ENCODE measurements around the gene BSN.

BSN gene

DNA sequence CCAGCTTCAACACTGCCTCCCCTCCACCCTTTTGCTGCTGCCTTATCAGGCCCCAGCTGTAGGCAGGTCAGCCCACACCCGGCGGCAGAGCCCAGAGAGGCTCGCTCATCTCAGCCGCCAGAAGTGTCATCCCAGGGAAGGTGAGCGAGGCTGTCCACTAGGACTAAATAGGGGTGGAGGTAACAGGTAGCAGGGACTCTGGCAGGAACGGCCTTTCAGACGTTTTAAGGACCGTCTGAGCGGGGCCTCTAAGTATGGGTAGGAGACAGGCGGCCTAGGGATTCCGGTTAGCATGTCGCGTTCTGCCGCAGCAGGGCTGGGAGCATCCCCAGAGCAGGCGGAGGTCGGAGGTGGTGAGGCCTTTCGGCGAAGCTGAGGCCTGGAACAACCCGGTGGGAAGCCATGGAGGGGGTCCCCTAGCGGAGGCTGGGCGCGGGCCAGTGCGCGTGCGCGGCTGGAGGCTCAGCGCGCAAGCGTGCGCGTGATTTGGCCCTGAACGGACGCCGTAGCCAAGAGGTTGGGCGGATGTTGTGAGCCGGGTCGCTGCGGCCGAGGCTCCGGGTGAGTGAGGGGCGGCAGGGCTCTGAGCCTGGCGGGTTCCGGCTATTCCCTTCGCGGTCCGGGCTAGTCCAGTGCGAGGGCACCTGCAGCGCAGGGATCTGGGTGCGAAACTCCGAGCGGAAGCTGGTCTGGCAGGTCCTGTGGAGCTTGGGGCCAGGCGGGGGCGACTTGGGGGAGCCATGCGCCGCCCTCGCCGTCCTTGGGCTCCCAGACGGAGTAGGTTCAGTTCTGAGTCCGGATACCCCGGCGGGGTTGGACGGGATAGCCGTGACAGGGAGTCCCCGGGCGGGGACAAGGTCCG is 135.0 kb downstream of the BSN start, which contains the start of the genes MST1 and RNF123:
TSS of gene MST1 (minus strand) at position 429 of the 862 bp plus-strand sequence. CDS start 783 bp downstream, outside the sequence.
TSS of gene RNF123 (plus strand) at position 512 of the 862 bp plus-strand sequence. CDS start 1,609 bp downstream, outside the sequence.
- ChIA-PET POLR2A (interaction anchor here (1.4 kb wide), 1 partner anchor 9 kb away, joined by 4 read pairs; no protein-coding TSS in a partner anchor), CTCF (interaction anchor here (1.1 kb wide), 1 partner anchor 150 kb away, joined by 5 read pairs; no protein-coding TSS in a partner anchor)
- no peaks in the 10 kb centered on the region for H3K9me3 ChIP-seq (ENCODE audit: control insufficient read depth, insufficient read depth, low read depth, low read length)
- H3K4me1 ChIP-seq (ENCODE audit: control insufficient read depth, insufficient read depth, low read length), result no peaks in the 10 kb centered on the region
- H3K4me3 ChIP-seq (ENCODE audit: low read depth, low read length), result peak within 1 kb of the TSS; percentile 65
- H3K27ac ChIP-seq (ENCODE audit: extremely low read depth, low read depth, low read length), result peak within 1 kb of the TSS; percentile 71; the same call in 1 of the 2 replicates
- peaks cover 0 to 5% of the 10 kb centered on the region in 2 experiments; a peak in 1 of 3 replicates for H3K36me3 ChIP-seq (ENCODE audit: control insufficient read depth in 2 of 2, insufficient read depth in 1 of 2, low read length in 2 of 2)
- TF ChIP-seq, protein P1, sequence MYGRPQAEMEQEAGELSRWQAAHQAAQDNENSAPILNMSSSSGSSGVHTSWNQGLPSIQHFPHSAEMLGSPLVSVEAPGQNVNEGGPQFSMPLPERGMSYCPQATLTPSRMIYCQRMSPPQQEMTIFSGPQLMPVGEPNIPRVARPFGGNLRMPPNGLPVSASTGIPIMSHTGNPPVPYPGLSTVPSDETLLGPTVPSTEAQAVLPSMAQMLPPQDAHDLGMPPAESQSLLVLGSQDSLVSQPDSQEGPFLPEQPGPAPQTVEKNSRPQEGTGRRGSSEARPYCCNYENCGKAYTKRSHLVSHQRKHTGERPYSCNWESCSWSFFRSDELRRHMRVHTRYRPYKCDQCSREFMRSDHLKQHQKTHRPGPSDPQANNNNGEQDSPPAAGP (tag by site-specific recombination; IDR thresholded peaks at IDR 0.05), result 0 out of 2 replicates have a peak, but pooled peaks have one; percentile 55
- TF ChIP-seq, protein P2, sequence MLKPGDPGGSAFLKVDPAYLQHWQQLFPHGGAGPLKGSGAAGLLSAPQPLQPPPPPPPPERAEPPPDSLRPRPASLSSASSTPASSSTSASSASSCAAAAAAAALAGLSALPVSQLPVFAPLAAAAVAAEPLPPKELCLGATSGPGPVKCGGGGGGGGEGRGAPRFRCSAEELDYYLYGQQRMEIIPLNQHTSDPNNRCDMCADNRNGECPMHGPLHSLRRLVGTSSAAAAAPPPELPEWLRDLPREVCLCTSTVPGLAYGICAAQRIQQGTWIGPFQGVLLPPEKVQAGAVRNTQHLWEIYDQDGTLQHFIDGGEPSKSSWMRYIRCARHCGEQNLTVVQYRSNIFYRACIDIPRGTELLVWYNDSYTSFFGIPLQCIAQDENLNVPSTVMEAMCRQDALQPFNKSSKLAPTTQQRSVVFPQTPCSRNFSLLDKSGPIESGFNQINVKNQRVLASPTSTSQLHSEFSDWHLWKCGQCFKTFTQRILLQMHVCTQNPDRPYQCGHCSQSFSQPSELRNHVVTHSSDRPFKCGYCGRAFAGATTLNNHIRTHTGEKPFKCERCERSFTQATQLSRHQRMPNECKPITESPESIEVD (tag by site-specific recombination; IDR thresholded peaks at IDR 0.05), result no peak
- TF ChIP-seq ZNF600 (tag by site-specific recombination; IDR thresholded peaks at IDR 0.05), result peak; percentile 42
- TF ChIP-seq ZNF155 (tag by site-specific recombination; IDR thresholded peaks at IDR 0.05), result no peak
- no peak for TF ChIP-seq ZNF792 (tag by site-specific recombination; IDR thresholded peaks at IDR 0.05)
- peak; percentile 61 for TF ChIP-seq ZNF341 (tag by site-specific recombination; IDR thresholded peaks at IDR 0.05; ENCODE audit: low read depth)
- TF ChIP-seq, protein P3, sequence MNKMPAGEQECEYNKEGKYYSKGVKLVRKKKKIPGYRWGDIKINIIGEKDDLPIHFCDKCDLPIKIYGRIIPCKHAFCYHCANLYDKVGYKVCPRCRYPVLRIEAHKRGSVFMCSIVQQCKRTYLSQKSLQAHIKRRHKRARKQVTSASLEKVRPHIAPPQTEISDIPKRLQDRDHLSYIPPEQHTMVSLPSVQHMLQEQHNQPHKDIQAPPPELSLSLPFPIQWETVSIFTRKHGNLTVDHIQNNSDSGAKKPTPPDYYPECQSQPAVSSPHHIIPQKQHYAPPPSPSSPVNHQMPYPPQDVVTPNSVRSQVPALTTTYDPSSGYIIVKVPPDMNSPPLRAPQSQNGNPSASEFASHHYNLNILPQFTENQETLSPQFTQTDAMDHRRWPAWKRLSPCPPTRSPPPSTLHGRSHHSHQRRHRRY (tag by site-specific recombination; IDR thresholded peaks at IDR 0.05), result no peak
- TF ChIP-seq SP3 (tag by site-specific recombination; IDR thresholded peaks at IDR 0.05), result 0 out of 2 replicates have a peak, but pooled peaks have one; percentile 26
- no peak for TF ChIP-seq ZNF621 (tag by site-specific recombination; IDR thresholded peaks at IDR 0.05)
- peak; percentile 45; the same call in 1 of the 2 replicates for TF ChIP-seq ZNF660 (tag by site-specific recombination; IDR thresholded peaks at IDR 0.05)
- TF ChIP-seq, protein P4, sequence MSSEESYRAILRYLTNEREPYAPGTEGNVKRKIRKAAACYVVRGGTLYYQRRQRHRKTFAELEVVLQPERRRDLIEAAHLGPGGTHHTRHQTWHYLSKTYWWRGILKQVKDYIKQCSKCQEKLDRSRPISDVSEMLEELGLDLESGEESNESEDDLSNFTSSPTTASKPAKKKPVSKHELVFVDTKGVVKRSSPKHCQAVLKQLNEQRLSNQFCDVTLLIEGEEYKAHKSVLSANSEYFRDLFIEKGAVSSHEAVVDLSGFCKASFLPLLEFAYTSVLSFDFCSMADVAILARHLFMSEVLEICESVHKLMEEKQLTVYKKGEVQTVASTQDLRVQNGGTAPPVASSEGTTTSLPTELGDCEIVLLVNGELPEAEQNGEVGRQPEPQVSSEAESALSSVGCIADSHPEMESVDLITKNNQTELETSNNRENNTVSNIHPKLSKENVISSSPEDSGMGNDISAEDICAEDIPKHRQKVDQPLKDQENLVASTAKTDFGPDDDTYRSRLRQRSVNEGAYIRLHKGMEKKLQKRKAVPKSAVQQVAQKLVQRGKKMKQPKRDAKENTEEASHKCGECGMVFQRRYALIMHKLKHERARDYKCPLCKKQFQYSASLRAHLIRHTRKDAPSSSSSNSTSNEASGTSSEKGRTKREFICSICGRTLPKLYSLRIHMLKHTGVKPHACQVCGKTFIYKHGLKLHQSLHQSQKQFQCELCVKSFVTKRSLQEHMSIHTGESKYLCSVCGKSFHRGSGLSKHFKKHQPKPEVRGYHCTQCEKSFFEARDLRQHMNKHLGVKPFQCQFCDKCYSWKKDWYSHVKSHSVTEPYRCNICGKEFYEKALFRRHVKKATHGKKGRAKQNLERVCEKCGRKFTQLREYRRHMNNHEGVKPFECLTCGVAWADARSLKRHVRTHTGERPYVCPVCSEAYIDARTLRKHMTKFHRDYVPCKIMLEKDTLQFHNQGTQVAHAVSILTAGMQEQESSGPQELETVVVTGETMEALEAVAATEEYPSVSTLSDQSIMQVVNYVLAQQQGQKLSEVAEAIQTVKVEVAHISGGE (tag by site-specific recombination; conservative IDR thresholded peaks at IDR 0.05; ENCODE audit: low read depth), result peak; percentile 96
- TF ChIP-seq ZFP37 (tag by site-specific recombination; IDR thresholded peaks at IDR 0.05), result no peak
- 0 out of 2 replicates have a peak, but pooled peaks have one; percentile 30 for TF ChIP-seq ZNF785 (tag by site-specific recombination; IDR thresholded peaks at IDR 0.05)
- TF ChIP-seq KLF16 (tag by site-specific recombination; IDR thresholded peaks at IDR 0.05), result 0 out of 2 replicates have a peak, but pooled peaks have one; percentile 50
- TF ChIP-seq ZNF571 (tag by site-specific recombination; IDR thresholded peaks at IDR 0.05), result no peak
- peak; percentile 71; the same call in 1 of the 2 replicates for TF ChIP-seq ZSCAN30 (tag by site-specific recombination; IDR thresholded peaks at IDR 0.05)
- TF ChIP-seq, protein P5, sequence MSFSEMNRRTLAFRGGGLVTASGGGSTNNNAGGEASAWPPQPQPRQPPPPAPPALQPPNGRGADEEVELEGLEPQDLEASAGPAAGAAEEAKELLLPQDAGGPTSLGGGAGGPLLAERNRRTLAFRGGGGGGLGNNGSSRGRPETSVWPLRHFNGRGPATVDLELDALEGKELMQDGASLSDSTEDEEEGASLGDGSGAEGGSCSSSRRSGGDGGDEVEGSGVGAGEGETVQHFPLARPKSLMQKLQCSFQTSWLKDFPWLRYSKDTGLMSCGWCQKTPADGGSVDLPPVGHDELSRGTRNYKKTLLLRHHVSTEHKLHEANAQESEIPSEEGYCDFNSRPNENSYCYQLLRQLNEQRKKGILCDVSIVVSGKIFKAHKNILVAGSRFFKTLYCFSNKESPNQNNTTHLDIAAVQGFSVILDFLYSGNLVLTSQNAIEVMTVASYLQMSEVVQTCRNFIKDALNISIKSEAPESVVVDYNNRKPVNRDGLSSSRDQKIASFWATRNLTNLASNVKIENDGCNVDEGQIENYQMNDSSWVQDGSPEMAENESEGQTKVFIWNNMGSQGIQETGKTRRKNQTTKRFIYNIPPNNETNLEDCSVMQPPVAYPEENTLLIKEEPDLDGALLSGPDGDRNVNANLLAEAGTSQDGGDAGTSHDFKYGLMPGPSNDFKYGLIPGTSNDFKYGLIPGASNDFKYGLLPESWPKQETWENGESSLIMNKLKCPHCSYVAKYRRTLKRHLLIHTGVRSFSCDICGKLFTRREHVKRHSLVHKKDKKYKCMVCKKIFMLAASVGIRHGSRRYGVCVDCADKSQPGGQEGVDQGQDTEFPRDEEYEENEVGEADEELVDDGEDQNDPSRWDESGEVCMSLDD (tag by site-specific recombination; IDR thresholded peaks at IDR 0.05), result no peak
- no peak for TF ChIP-seq OVOL3 (tag by site-specific recombination; IDR thresholded peaks at IDR 0.05)
- TF ChIP-seq, protein P6, sequence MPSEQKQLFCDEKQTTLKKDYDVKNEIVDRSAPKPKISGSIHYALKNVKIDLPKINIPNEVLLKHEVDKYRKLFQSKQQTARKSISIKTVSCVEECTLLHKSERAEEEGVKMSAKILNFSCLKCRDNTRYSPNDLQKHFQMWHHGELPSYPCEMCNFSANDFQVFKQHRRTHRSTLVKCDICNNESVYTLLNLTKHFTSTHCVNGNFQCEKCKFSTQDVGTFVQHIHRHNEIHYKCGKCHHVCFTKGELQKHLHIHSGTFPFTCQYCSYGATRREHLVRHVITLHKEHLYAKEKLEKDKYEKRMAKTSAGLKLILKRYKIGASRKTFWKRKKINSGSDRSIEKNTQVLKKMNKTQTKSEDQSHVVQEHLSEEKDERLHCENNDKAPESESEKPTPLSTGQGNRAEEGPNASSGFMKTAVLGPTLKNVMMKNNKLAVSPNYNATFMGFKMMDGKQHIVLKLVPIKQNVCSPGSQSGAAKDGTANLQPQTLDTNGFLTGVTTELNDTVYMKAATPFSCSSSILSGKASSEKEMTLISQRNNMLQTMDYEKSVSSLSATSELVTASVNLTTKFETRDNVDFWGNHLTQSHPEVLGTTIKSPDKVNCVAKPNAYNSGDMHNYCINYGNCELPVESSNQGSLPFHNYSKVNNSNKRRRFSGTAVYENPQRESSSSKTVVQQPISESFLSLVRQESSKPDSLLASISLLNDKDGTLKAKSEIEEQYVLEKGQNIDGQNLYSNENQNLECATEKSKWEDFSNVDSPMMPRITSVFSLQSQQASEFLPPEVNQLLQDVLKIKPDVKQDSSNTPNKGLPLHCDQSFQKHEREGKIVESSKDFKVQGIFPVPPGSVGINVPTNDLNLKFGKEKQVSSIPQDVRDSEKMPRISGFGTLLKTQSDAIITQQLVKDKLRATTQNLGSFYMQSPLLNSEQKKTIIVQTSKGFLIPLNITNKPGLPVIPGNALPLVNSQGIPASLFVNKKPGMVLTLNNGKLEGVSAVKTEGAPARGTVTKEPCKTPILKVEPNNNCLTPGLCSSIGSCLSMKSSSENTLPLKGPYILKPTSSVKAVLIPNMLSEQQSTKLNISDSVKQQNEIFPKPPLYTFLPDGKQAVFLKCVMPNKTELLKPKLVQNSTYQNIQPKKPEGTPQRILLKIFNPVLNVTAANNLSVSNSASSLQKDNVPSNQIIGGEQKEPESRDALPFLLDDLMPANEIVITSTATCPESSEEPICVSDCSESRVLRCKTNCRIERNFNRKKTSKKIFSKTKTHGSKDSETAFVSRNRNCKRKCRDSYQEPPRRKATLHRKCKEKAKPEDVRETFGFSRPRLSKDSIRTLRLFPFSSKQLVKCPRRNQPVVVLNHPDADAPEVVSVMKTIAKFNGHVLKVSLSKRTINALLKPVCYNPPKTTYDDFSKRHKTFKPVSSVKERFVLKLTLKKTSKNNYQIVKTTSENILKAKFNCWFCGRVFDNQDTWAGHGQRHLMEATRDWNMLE (tag by site-specific recombination; conservative IDR thresholded peaks at IDR 0.05; ENCODE audit: low read depth), result peak; percentile 29; the same call in 1 of the 2 replicates
- no peak for TF ChIP-seq YY1 (tag by site-specific recombination; IDR thresholded peaks at IDR 0.05)
- no peak for TF ChIP-seq ZNF112 (tag by site-specific recombination; IDR thresholded peaks at IDR 0.05)
